HG03439 (cell line): ENCODE results near the gene DNAAF5.
"Not testable (repeated sequence)": the region's sequence is repeated elsewhere in the genome, so short reads cannot be mapped to it uniquely, and the experiment has no call there.

Source experiments
- ATAC-seq: cut with Tn5 transposase; IDR thresholded peaks from one replicate; pipeline ENCODE4 v1.9.1; 2021; ENCODE audit warnings: mild to moderate bottlenecking, moderate library complexity; ENCODE audit not compliant: unreplicated experiment

The DNAAF5 gene

DNA sequence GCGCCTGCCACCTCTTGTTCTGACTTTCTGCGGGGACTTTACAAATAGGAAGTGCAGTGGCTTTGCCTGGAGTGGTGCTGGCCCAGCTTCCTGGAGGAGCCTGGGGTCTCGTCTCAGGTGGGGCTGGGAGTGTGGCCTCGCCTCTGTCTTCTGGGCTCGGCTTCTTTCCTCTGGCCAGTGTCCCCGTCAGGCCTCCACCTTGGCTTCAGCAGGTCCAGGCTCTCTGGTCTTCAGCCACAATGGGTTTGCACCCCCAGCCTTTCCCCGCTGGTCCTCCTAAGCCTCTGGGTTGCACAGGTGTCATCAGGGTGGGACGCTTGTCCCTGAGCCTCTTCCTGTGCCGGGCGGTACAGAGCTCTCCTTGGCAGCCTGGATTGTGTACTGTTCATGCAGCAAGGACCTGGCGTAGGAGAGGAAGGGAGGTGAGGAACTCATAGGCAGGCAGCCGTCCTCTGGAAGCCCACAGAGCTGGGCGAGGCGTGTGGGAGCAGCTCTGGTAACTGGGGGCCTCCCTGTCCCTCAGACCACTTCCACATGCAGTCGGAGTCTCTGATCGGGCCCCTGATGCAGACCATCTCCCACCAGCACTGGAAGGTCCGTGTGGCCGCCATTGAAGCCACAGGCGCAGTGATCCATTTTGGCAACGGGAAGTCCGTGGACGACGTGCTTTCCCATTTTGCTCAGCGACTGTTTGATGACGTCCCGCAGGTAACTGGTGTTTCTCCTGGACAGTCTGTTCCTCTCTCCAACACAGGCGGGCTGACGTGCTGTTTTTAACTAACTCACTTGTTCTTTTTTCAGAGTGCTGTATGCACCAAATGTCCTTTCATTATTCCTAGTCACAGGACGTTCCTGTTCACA is 2.9 kb downstream of the DNAAF5 start:
- no peak for ATAC-seq

DNA sequence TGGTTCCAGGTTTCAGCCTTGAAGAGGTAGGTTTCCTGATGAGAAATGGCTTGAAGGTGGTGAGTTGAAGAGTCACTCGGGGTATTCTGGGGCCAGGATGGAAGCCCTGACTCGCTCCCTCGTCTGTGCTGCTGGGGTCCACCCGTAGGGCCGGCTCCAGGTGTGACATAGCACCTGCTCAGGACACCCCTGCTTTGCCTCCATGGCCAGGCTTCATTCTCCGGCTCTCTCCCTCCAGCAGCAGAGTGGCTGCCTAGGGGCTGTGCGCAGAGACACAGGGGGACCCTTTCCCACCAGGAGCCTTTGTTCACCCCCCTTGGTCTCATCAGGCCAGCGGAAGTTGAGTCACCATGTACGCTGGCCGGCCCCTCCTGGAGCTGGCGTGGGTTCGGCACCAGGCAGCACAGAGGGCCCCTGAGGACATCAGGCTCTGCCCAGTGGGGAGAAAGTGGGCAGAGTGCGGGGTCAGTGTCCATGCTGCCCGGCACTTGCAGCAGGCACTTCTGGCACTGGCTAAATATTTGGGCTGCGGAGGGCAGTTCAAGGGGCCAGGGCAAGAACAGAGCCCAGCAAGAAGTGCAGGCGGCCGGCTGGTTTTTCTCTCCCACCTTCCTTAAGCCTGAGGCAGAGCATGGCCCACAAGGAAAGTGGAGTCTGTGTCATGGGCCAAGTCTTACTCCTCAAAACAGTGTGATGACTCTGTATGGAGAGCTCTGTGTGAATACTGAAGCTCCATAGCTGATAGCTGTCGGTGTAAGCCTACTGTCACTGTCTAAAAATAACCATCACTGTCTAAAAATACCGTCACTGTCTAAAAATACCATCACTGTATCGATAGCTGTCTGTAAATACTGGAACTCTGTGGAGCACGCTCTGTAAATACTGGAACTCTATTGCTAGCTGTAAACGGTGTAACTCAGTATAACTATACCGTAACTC is 4.3 kb downstream of the DNAAF5 start:
- no peak for ATAC-seq

- no peak for ATAC-seq
These were observed 5.1 kb downstream of the DNAAF5 start for GRCh38 chr7:731440-732085.

- no peak for ATAC-seq
These were observed 5.6 kb downstream of the DNAAF5 start for GRCh38 chr7:732094-732541.

DNA sequence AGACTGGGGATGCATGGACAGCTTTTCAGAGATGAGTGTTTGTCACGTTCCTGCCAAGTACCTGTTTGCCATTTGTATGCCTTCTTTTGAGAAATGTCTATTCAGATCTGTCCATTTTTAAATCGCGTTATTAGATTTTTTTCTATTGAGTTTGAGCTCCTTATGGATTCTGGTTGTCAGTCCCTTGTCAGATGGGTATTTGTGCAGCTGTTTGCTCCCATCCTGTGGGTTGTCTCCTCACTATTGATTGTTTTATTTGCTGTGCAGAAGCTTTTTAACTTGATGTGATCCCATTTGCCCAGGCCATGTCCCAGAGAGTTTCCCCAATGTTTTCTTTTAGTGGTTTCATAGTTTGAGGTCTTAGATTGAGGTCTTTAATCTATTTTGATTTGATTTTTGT is 6.1 kb downstream of the DNAAF5 start:
- ATAC-seq: no peak

DNA sequence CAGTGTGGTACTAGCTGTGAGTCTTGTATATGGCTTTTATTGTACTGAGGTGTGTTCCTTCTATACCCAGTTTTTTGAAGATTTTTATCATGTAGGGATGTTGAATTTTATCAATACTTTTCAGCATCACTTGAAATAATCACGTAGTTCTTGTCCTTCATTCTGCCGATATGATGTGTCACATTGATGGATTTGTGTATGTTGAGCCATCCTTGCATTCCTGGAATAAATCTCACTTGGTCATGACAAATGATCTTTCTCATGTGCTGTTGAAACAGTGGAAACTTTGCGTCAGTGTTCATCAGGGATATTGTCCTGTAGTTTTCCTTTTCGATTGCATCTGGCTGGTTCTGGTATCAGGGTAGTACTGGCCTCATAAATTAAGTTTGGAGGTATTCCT is 7.7 kb downstream of the DNAAF5 start:
- ATAC-seq: no peak

GRCh38 chr7:734808-735207 is 8.3 kb downstream of the DNAAF5 start:
- no peak for ATAC-seq

- no peak for ATAC-seq
These were observed 11.7 kb downstream of the DNAAF5 start for GRCh38 chr7:738241-738640.

- no peak for ATAC-seq
These were observed 12.4 kb downstream of the DNAAF5 start for GRCh38 chr7:738723-739454.

DNA sequence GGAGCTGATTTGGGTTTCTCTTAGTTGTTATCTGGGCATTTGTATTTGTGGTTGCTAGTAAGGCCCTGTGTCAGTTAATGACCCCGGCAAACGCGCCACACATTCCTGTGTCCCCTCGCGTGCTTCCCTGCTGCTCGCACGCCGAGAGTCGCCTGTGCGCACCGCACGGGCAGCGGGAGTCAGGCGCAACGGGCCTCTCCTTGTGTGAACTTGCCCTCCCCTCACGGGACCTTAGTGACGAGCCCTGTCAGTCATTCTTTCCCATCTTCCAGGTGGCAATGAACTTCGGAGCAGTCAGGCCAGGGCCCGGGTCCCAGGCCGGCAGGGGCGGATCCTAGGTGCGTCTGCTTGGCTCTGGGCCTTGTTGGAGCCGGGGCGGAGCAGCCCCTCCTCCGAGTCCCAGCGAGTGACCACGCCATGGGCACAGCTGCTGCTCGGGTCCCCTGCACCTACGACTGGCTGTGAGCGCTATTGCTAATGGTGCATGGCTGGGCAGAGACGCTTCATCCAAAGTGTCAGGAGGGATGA is 13.0 kb downstream of the DNAAF5 start:
- no peak for ATAC-seq

DNA sequence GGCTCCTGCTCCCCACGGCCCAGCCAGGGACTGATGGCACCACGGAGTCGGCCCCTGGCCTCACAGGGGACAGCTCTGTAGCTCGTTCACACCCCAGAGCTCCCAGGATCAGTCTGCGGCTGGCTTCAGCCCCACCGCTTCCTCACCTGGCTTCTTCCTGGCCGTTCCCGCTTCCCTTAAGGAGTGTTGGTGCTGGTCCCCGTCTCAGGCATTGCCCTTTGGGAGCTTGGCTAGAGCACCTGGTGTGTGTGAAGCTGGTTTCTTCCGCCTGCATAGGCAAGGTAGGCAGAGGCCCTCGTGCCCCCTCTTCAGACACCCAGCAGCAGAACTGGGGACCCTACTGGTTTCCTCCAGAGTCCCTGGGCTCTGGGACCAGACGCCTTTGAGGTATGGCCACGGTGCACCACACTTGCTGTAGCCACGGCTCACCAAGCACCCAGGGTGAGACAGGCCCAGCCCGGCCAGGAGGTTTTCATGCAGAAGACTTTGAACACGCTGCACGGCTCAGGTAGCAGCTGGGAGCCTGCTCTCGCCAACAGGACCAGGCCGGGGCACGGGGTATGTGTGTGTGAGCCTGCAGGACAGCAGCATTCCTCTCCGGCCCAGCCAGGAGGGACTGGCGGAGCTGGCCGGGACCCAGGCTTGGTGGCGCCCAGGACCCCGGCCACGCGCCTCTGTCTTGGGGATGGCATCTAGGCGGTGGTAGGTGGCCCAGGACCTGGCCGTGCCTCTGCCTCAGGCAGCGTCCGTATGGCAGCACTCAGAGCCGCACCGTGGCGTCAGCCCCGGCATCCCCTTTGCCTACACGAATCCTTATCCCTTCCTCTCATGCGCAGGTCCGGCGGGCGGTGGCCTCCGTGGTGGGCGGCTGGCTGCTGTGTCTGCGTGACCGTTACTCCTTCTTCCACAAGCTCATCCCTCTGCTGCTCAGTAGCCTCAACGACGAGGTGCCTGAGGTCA is 13.8 kb downstream of the DNAAF5 start:
- ATAC-seq: no peak

DNA sequence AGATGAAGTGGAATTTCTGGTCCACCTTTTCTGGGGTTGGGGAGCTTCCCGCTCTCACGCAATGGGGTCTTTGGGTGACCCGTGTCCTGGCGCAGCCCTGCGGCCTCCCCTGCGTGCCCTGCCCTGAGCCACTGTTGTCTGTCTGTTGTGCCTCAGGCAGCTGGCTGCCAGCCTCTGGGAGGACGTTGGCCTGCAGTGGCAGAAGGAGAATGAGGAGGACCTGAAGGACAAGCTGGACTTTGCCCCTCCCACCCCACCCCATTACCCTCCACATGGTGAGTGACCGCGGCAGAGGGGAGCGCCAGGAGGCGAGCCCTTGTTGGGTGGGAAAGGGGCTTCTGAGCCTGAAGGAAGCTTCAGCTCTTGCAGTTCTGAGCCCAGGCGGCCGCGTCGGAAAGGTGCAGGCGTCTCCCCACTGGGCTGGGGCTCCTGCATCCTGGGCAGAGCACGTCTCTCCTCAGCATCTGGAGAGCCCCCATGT is 14.7 kb downstream of the DNAAF5 start:
- ATAC-seq: no peak

GRCh38 chr7:741850-742249 is 15.4 kb downstream of the DNAAF5 start:
- no peak for ATAC-seq

GRCh38 chr7:742791-743190 is 16.3 kb downstream of the DNAAF5 start:
- ATAC-seq: no peak

- ATAC-seq: not testable (repeated sequence)
These were observed 17.0 kb downstream of the DNAAF5 start for GRCh38 chr7:743341-744127.

DNA sequence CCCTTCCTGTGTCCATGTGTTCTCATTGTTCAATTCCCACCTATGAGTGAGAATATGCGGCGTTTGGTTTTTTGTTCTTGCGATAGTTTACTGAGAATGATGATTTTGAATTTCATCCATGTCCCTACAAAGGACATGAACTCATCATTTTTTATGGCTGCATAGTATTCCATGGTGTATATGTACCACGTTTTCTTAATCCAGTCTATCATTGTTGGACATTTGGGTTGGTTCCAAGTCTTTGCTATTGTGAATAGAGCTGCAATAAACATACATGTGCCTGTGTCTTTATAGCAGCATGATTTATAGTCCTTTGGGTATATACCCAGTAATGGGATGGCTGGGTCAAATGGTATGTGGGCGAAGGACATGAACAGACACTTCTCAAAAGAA is 17.6 kb downstream of the DNAAF5 start:
- not testable (repeated sequence) for ATAC-seq

GRCh38 chr7:744854-745430 is 18.4 kb downstream of the DNAAF5 start:
- no peak for ATAC-seq
